ENCODE data around the gene SMTNL2. TPM values are rescaled to one million over a fixed set of nuclear protein-coding genes. Genes with fewer than 3 reads are reported as not detected.

The SMTNL2 gene
- total and polyA plus RNA-seq, 2 donors (not counting 1 experiment from before 2014, with no cell fraction given) = 0.17 to 0.99 TPM

DNA sequence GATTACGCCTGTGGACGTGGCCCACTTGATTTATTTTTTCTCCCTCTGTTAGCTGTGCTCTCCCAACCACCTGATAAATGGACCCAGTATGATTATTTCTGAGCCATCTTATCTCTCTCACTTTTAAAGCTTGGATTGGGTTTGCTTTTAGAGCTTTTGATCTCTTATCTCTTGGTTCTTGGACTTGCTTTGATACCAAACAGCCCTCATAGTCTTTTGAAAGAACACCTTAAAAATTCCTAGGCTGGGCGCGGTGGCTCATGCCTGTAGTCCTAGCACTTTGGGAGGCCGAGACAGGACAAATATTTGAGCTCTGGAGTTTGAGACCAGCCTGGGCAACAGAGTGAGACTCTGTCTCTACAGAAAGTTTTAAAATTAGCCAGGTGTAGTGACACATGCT is 25.8 kb downstream of the SMTNL2 start:
- Histone ChIP-seq H3K36me3 (ENCODE audit: control insufficient read depth, insufficient read depth, low read length) (no peaks in the 10 kb centered on the region), H3K4me2 (ENCODE audit: extremely low read depth, insufficient read depth, low read length) (no peak overlapping the region), H3K4me3 (replicated peaks in 1 of 4; ENCODE audit: control extremely low read depth in 1 of 4, insufficient read depth in 1 of 4, low read depth in 3 of 4, low read length in 4 of 4) (no peak overlapping the region), H4K20me1 (ENCODE audit: control insufficient read depth, extremely low read depth, insufficient read depth, low read length) (no peaks in the 10 kb centered on the region), H2AFZ (ENCODE audit: low read length) (no peak overlapping the region), H3K79me2 (ENCODE audit: control insufficient read depth, insufficient read depth, low read length) (no peaks in the 10 kb centered on the region), H3K4me1 (ENCODE audit: control insufficient read depth, extremely low read depth, insufficient read depth, low read length) (peaks cover 3% of the 10 kb centered on the region), H3K9ac (ENCODE audit: insufficient read depth, low read length) (no peak overlapping the region), H3K27me3 (ENCODE audit: control insufficient read depth, insufficient read depth, low read length) (peaks cover 6% of the 10 kb centered on the region), H3K27ac (ENCODE audit: insufficient read depth, low read length) (no peak overlapping the region), H3K9me3 (ENCODE audit: control insufficient read depth, insufficient read depth, low read depth, low read length) (no peaks in the 10 kb centered on the region)
- TF ChIP-seq, protein P1, sequence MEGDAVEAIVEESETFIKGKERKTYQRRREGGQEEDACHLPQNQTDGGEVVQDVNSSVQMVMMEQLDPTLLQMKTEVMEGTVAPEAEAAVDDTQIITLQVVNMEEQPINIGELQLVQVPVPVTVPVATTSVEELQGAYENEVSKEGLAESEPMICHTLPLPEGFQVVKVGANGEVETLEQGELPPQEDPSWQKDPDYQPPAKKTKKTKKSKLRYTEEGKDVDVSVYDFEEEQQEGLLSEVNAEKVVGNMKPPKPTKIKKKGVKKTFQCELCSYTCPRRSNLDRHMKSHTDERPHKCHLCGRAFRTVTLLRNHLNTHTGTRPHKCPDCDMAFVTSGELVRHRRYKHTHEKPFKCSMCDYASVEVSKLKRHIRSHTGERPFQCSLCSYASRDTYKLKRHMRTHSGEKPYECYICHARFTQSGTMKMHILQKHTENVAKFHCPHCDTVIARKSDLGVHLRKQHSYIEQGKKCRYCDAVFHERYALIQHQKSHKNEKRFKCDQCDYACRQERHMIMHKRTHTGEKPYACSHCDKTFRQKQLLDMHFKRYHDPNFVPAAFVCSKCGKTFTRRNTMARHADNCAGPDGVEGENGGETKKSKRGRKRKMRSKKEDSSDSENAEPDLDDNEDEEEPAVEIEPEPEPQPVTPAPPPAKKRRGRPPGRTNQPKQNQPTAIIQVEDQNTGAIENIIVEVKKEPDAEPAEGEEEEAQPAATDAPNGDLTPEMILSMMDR (conservative IDR thresholded peaks at IDR 0.05 in 1 of 2, IDR thresholded peaks at IDR 0.05 in 1 of 2; ENCODE audit: low read depth in 1 of 2, low read length in 2 of 2) = no peak
- TF ChIP-seq EZH2 (IDR thresholded peaks at IDR 0.05; ENCODE audit: low read length, missing control alignments) = no peak
- DNase-seq (ENCODE audit: low read depth in 2 of 2) = no peak

DNA sequence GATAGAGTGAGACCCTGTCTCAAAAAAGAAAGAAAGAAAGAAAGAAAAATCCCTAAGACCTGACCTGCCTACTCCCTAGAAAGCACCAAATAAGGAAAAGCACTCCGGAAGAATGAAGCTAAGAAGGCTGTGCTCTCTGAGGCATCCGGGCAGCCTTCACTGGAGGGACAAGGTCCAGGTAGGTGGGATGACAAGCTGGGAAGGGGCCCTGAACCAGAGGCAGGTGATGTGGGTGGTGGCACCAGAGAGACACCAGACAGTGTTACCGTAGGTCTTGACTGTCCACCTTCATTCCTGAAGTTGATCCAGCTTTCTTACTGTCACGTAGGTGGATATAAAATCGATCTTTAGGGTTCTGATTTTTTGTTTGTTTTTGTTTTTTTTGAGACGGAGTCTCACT is 26.3 kb downstream of the SMTNL2 start:
- no peaks in the 10 kb centered on the region for H3K79me2 ChIP-seq (ENCODE audit: control insufficient read depth, insufficient read depth, low read length)
- no peaks in the 10 kb centered on the region for H3K9me3 ChIP-seq (ENCODE audit: control insufficient read depth, insufficient read depth, low read depth, low read length)
- no peak for TF ChIP-seq EZH2 (IDR thresholded peaks at IDR 0.05; ENCODE audit: low read length, missing control alignments)
- TF ChIP-seq, protein P1 (conservative IDR thresholded peaks at IDR 0.05 in 1 of 2, IDR thresholded peaks at IDR 0.05 in 1 of 2; ENCODE audit: low read depth in 1 of 2, low read length in 2 of 2) = no peak
- H3K4me1 ChIP-seq (ENCODE audit: control insufficient read depth, extremely low read depth, insufficient read depth, low read length) = peaks cover 2% of the 10 kb centered on the region
- H3K9ac ChIP-seq (ENCODE audit: insufficient read depth, low read length) = no peak overlapping the region
- H2AFZ ChIP-seq (ENCODE audit: low read length) = no peak overlapping the region
- no peak overlapping the region for H3K4me3 ChIP-seq (replicated peaks in 1 of 4; ENCODE audit: control extremely low read depth in 1 of 4, insufficient read depth in 1 of 4, low read depth in 3 of 4, low read length in 4 of 4)
- H3K36me3 ChIP-seq (ENCODE audit: control insufficient read depth, insufficient read depth, low read length) = no peaks in the 10 kb centered on the region
- no peaks in the 10 kb centered on the region for H4K20me1 ChIP-seq (ENCODE audit: control insufficient read depth, extremely low read depth, insufficient read depth, low read length)
- H3K27ac ChIP-seq (ENCODE audit: insufficient read depth, low read length) = no peak overlapping the region
- no peak overlapping the region for H3K4me2 ChIP-seq (ENCODE audit: extremely low read depth, insufficient read depth, low read length)
- H3K27me3 ChIP-seq (ENCODE audit: control insufficient read depth, insufficient read depth, low read length) = peaks cover 6% of the 10 kb centered on the region
- DNase-seq (ENCODE audit: low read depth in 2 of 2) = no peak

DNA sequence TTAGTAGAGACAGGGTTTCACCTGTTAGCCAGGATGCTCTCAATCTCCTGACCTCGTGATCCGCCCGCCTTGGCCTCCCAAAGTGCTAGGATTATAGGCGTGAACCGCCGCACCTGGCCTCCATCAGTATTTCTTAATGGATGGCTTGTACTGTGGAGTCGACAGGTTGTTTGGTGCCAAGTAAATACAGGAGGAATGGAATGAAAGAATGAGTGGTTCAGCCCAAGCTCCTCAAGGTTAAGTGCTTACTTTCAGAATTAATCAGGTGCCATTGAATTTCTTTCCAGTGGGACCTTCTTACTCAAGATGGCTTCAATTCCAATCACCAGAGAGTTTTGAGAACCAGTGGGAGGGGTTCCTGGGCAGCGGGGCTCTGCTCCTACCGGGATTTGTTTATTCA is 32.1 kb downstream of the SMTNL2 start:
- Histone ChIP-seq H3K79me2 (ENCODE audit: control insufficient read depth, insufficient read depth, low read length) (no peaks in the 10 kb centered on the region), H3K4me2 (ENCODE audit: extremely low read depth, insufficient read depth, low read length) (no peak overlapping the region), H3K27me3 (ENCODE audit: control insufficient read depth, insufficient read depth, low read length) (peaks cover 10% of the 10 kb centered on the region), H3K4me1 (ENCODE audit: control insufficient read depth, extremely low read depth, insufficient read depth, low read length) (no peaks in the 10 kb centered on the region), H2AFZ (ENCODE audit: low read length) (no peak overlapping the region), H3K36me3 (ENCODE audit: control insufficient read depth, insufficient read depth, low read length) (no peaks in the 10 kb centered on the region), H3K27ac (ENCODE audit: insufficient read depth, low read length) (no peak overlapping the region), H4K20me1 (ENCODE audit: control insufficient read depth, extremely low read depth, insufficient read depth, low read length) (no peaks in the 10 kb centered on the region), H3K9ac (ENCODE audit: insufficient read depth, low read length) (no peak overlapping the region), H3K9me3 (ENCODE audit: control insufficient read depth, insufficient read depth, low read depth, low read length) (no peaks in the 10 kb centered on the region), H3K4me3 (replicated peaks in 1 of 4; ENCODE audit: control extremely low read depth in 1 of 4, insufficient read depth in 1 of 4, low read depth in 3 of 4, low read length in 4 of 4) (no peak overlapping the region)
- no peak for DNase-seq (ENCODE audit: low read depth in 2 of 2)
- no peak for TF ChIP-seq EZH2 (IDR thresholded peaks at IDR 0.05; ENCODE audit: low read length, missing control alignments)
- TF ChIP-seq, protein P1 (conservative IDR thresholded peaks at IDR 0.05 in 1 of 2, IDR thresholded peaks at IDR 0.05 in 1 of 2; ENCODE audit: low read depth in 1 of 2, low read length in 2 of 2) = no peak
